Peyer's patch (tissue), 4 donors: ENCODE measurements around the gene TBX18.

Experiments used
- CTCF ChIP-seq, 6 experiments: fragments of 450-650 bp in 4 of 6; fragments of 200-600 bp in 2 of 6; sonication (generic) in 1 of 6; IDR thresholded peaks; one replicate each; pipeline ENCODE4 v1.5.1; 2017 to 2019; ENCODE audit warnings: antibody characterized with exemption in 6 of 6, mild to moderate bottlenecking in 3 of 6, moderate library complexity in 1 of 6
- POLR2A ChIP-seq, 2 donors: fragments of 450-650 bp; IDR thresholded peaks; one replicate each; pipeline ENCODE4 v1.5.1; 2017; ENCODE audit warnings: antibody characterized with exemption in 2 of 2, mild to moderate bottlenecking in 2 of 2, moderate library complexity in 2 of 2

GRCh38 chr6:84665401-84665800 lies 99.0 kb downstream of the TBX18 start:
- TF ChIP-seq CTCF (IDR thresholded peaks at IDR 0.05): no peak
- TF ChIP-seq POLR2A (IDR thresholded peaks at IDR 0.05): no peak
